Trophoblast cell (in vitro differentiated cells and primary cell): ENCODE data around the gene KLHL6.
"Not testable (repeated sequence)": the region's sequence is repeated elsewhere in the genome, so short reads cannot be mapped to it uniquely, and the experiment has no call there.

Source experiments
- DNase-seq, 2 donors: peaks; one replicate each; pipeline ENCODE4 v3.0.0-alpha.2; 2016
- H2AFZ ChIP-seq: 2 replicates; pipeline ENCODE4 v1.6.1; 2013; ENCODE audit warnings: low read length, moderate library complexity, mild to moderate bottlenecking; ENCODE audit not compliant: insufficient read depth, poor library complexity
- H2AK5ac ChIP-seq: 2 replicates; pipeline ENCODE4 v1.6.1; 2013; ENCODE audit warnings: mild to moderate bottlenecking, low read length
- H2BK120ac ChIP-seq: 2 replicates; pipeline ENCODE4 v1.6.1; 2013; ENCODE audit warnings: low read length, mild to moderate bottlenecking, moderate library complexity; ENCODE audit not compliant: insufficient read depth, poor library complexity
- H2BK12ac ChIP-seq: 2 replicates; pipeline ENCODE4 v1.6.1; 2013; ENCODE audit warnings: mild to moderate bottlenecking, low read length, moderate library complexity
- H2BK5ac ChIP-seq: 2 replicates; pipeline ENCODE4 v1.6.1; 2013; ENCODE audit warnings: low read length, low read depth, moderate library complexity, mild to moderate bottlenecking; ENCODE audit not compliant: poor library complexity
- H3K14ac ChIP-seq: 2 replicates; pipeline ENCODE4 v1.6.1; 2013; ENCODE audit warnings: mild to moderate bottlenecking, low read length
- H3K18ac ChIP-seq: 2 replicates; pipeline ENCODE4 v1.6.1; 2013; ENCODE audit warnings: mild to moderate bottlenecking, low read length
- H3K23ac ChIP-seq: 2 replicates; pipeline ENCODE4 v1.6.1; 2013; ENCODE audit warnings: low read length
- H3K27ac ChIP-seq: 2 replicates; pipeline ENCODE4 v1.5.1; 2013; ENCODE audit warnings: low read depth, mild to moderate bottlenecking, inconsistent platforms, low read length, moderate library complexity
- H3K27me3 ChIP-seq: 2 replicates; pipeline ENCODE4 v1.6.1; 2013; ENCODE audit warnings: inconsistent platforms, mild to moderate bottlenecking, low read length, moderate library complexity; ENCODE audit not compliant: insufficient read depth
- H3K36me3 ChIP-seq, 2 experiments: 1 replicate in 1 of 2; 2 replicates in 1 of 2; pipeline ENCODE4 v1.6.1; 2013; ENCODE audit warnings: low read length in 2 of 2, mild to moderate bottlenecking in 2 of 2, moderate library complexity in 1 of 2; ENCODE audit not compliant: insufficient read depth in 2 of 2, control insufficient read depth in 1 of 2
- H3K4ac ChIP-seq: 2 replicates; pipeline ENCODE4 v1.6.1; 2013; ENCODE audit warnings: low read depth, mild to moderate bottlenecking, low read length, moderate library complexity
- H3K4me1 ChIP-seq, 2 experiments: 1 replicate in 1 of 2; 2 replicates in 1 of 2; pipeline ENCODE4 v1.6.1; 2013; ENCODE audit warnings: low read length in 2 of 2, mild to moderate bottlenecking in 2 of 2, moderate library complexity in 1 of 2; ENCODE audit not compliant: insufficient read depth in 2 of 2, control insufficient read depth in 1 of 2
- H3K4me2 ChIP-seq: 2 replicates; pipeline ENCODE4 v1.6.1; 2013; ENCODE audit warnings: inconsistent platforms, mild to moderate bottlenecking, low read length, moderate library complexity
- H3K4me3 ChIP-seq: 2 replicates; pipeline ENCODE4 v1.5.1; 2013; ENCODE audit warnings: mild to moderate bottlenecking, low read depth, low read length, inconsistent platforms
- H3K79me1 ChIP-seq: one replicate; pipeline ENCODE4 v1.6.1; 2013; ENCODE audit warnings: low read length
- H3K79me2 ChIP-seq: 2 replicates; pipeline ENCODE4 v1.6.1; 2013; ENCODE audit warnings: low read length, mild to moderate bottlenecking; ENCODE audit not compliant: control insufficient read depth, insufficient read depth, poor library complexity
- H3K9ac ChIP-seq: 2 replicates; pipeline ENCODE4 v1.6.1; 2013; ENCODE audit warnings: mild to moderate bottlenecking, low read length
- H3K9me3 ChIP-seq: 2 replicates; pipeline ENCODE4 v1.6.1; 2013; ENCODE audit warnings: low read depth, mild to moderate bottlenecking, control low read depth, inconsistent platforms, low read length; ENCODE audit not compliant: insufficient read depth
- H4K12ac ChIP-seq: 2 replicates; pipeline ENCODE4 v1.6.1; 2013; ENCODE audit warnings: low read depth, mild to moderate bottlenecking, low read length, moderate library complexity
- H4K8ac ChIP-seq: 2 replicates; pipeline ENCODE4 v1.6.1; 2013; ENCODE audit warnings: low read depth, mild to moderate bottlenecking, low read length, moderate library complexity
- H4K91ac ChIP-seq: one replicate; pipeline ENCODE4 v1.6.1; 2013; ENCODE audit warnings: low read depth, mild to moderate bottlenecking, low read length, moderate library complexity
- WGBS: extraction: QIAGEN DNeasy Blood & Tissue Kit; methylation state at CpG from one replicate; pipeline ENCODE4 v1.1.7; 2013; ENCODE audit warnings: missing lambda C conversion rate; ENCODE audit not compliant: insufficient read length, insufficient coverage; ENCODE audit errors: extremely low coverage; 5-methylcytosine and 5-hydroxymethylcytosine counted together

Gene KLHL6

DNA sequence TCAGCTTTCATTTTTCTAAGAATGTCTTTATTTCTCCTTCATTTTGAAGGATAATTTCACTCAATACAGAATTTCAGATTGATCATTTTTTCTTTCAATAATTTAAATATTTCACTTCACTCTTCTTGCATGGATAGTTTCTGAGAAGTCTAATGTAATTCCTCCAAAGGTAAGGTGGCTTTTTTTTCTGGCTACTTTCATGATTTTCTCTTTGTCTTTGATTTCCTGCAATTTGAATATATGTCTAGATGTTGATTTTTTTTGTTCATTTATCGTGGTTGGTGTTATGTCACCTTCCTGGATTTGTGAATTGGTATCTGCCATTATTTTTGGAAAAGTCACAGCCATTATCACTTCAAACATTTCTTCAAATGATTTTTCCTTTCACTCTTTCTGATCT lies 112.5 kb downstream of the KLHL6 start:
- Histone ChIP-seq H3K18ac (no peak overlapping the region), H2BK120ac (no peak overlapping the region), H4K91ac (no peak overlapping the region), H3K27me3 (no peaks in the 10 kb centered on the region), H2AFZ (no peak overlapping the region), H2AK5ac (no peak overlapping the region), H3K4ac (no peak overlapping the region), H3K79me1 (peaks cover 5% of the 10 kb centered on the region), H2BK5ac (no peak overlapping the region), H3K9me3 (peaks cover 2% of the 10 kb centered on the region), H3K4me2 (no peak overlapping the region), H3K79me2 (peaks cover 4% of the 10 kb centered on the region), H3K36me3 (no peaks in the 10 kb centered on the region), H3K23ac (no peak overlapping the region), H3K14ac (no peak overlapping the region), H4K12ac (no peak overlapping the region), H3K9ac (no peak overlapping the region), H3K4me3 (no peak overlapping the region), H3K27ac (no peak overlapping the region), H4K8ac (no peak overlapping the region), H3K4me1 (no peaks in the 10 kb centered on the region), H2BK12ac (no peak overlapping the region)
- no CpG with 5 or more reads among the region's 1 CpG for WGBS
- no peak for DNase-seq

DNA sequence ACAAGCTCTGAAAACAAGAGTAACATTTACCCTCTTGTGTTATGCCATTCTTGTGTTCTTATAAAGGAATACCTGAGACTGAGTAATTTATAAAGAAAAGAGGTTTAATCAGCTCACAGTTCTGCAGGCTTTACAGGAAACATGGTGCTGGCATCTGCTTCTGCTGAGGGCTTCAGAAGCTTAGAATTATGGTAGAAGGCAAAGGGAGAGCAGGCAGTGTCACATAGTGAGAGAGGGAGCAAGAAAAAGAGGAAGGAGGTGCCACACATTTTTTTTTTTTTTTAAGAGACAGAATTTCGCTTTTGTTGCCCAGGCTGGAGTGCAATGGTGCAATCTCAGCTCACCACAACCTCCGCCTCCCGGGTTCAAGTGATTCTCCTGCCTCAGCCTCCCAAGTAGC lies 115.0 kb downstream of the KLHL6 start:
- not testable (repeated sequence) for H3K18ac ChIP-seq, H2BK5ac ChIP-seq, H3K36me3 ChIP-seq, H2BK120ac ChIP-seq, H4K12ac ChIP-seq, H3K27ac ChIP-seq, H2AFZ ChIP-seq, H4K8ac ChIP-seq, H3K79me2 ChIP-seq, H3K9me3 ChIP-seq, H4K91ac ChIP-seq, DNase-seq, H2BK12ac ChIP-seq, H3K4ac ChIP-seq, H3K27me3 ChIP-seq, H2AK5ac ChIP-seq, H3K4me1 ChIP-seq, H3K79me1 ChIP-seq, H3K4me2 ChIP-seq, H3K23ac ChIP-seq, H3K4me3 ChIP-seq, H3K9ac ChIP-seq, H3K14ac ChIP-seq
- WGBS, result no CpG with 5 or more reads among the region's 3 CpGs

DNA sequence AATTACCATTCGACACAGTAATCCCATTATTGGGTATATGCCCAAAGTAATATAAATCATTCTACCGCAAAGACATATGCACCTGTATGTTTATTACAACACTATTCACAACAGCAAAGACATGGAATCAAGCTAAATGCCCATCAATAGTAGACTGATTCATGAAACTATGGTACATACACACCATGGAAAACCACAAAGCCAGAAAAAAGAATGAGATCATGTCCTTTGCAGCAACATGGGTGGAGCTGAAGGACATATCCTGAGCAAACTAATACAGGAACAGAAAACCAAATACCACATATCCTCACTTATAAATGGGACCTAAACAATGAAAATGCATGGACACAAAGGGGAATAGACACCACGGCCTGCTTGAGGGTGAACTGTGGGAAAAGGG lies 116.0 kb downstream of the KLHL6 start:
- no peaks in the 10 kb centered on the region for H3K4me1 ChIP-seq
- no peaks in the 10 kb centered on the region for H3K36me3 ChIP-seq
- H2AFZ ChIP-seq, result no peak overlapping the region
- no peaks in the 10 kb centered on the region for H3K79me1 ChIP-seq
- no peak overlapping the region for H3K4ac ChIP-seq
- DNase-seq, result no peak
- H3K23ac ChIP-seq, result no peak overlapping the region
- H3K27me3 ChIP-seq, result no peaks in the 10 kb centered on the region
- peaks cover 2% of the 10 kb centered on the region for H3K9me3 ChIP-seq
- H3K4me3 ChIP-seq, result no peak overlapping the region
- H3K27ac ChIP-seq, result no peak overlapping the region
- H2AK5ac ChIP-seq, result no peak overlapping the region
- no peak overlapping the region for H3K4me2 ChIP-seq
- H4K8ac ChIP-seq, result no peak overlapping the region
- no peak overlapping the region for H2BK12ac ChIP-seq
- H4K91ac ChIP-seq, result no peak overlapping the region
- no peak overlapping the region for H2BK120ac ChIP-seq
- no peak overlapping the region for H2BK5ac ChIP-seq
- H3K18ac ChIP-seq, result no peak overlapping the region
- H3K79me2 ChIP-seq, result no peaks in the 10 kb centered on the region
- H4K12ac ChIP-seq, result no peak overlapping the region
- H3K14ac ChIP-seq, result no peak overlapping the region
- H3K9ac ChIP-seq, result no peak overlapping the region
- no CpG with 5 or more reads among the region's 3 CpGs for WGBS

DNA sequence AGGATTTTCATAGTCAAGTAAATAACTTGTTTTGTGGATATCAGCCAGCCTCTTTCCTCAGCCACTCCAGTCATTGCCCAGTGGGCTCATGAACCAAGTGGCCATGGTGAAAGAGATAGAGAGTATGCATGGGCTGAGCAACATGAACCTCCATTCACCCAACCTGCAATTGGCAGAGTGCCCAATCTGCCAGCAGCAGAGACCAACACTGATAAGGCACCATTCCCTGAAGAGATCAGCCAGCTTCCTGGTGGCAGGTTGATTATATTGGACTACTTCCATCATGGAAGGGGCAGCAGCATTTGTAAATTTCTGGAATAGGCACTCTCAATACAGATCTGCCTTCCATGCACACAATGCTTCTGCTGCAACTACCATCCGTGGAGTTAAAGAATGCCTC lies 116.8 kb downstream of the KLHL6 start:
- no peak overlapping the region for H2BK5ac ChIP-seq
- no peaks in the 10 kb centered on the region for H3K79me2 ChIP-seq
- H3K4ac ChIP-seq, result no peak overlapping the region
- H4K12ac ChIP-seq, result no peak overlapping the region
- no peak overlapping the region for H3K23ac ChIP-seq
- no peaks in the 10 kb centered on the region for H3K4me1 ChIP-seq
- no peak overlapping the region for H3K27ac ChIP-seq
- H3K36me3 ChIP-seq, result no peaks in the 10 kb centered on the region
- no CpG with 5 or more reads among the region's 1 CpG for WGBS
- H2AK5ac ChIP-seq, result no peak overlapping the region
- no peak overlapping the region for H2BK120ac ChIP-seq
- H4K8ac ChIP-seq, result no peak overlapping the region
- H2AFZ ChIP-seq, result no peak overlapping the region
- H3K18ac ChIP-seq, result no peak overlapping the region
- no peak overlapping the region for H4K91ac ChIP-seq
- no peak overlapping the region for H2BK12ac ChIP-seq
- no peaks in the 10 kb centered on the region for H3K79me1 ChIP-seq
- DNase-seq, result no peak
- peaks cover 2% of the 10 kb centered on the region for H3K9me3 ChIP-seq
- no peak overlapping the region for H3K14ac ChIP-seq
- H3K27me3 ChIP-seq, result no peaks in the 10 kb centered on the region
- H3K4me3 ChIP-seq, result no peak overlapping the region
- no peak overlapping the region for H3K9ac ChIP-seq
- no peak overlapping the region for H3K4me2 ChIP-seq
